HG03108 (cell line): ENCODE measurements around the gene SERPINF2.
"Not testable (repeated sequence)": the region's sequence is repeated elsewhere in the genome, so short reads cannot be mapped to it uniquely, and the experiment has no call there.

Experiments used
- ATAC-seq: cut with Tn5 transposase; IDR thresholded peaks from one replicate; pipeline ENCODE4 v1.9.1; 2021; ENCODE audit warnings: moderate library complexity; ENCODE audit not compliant: unreplicated experiment

Gene SERPINF2

DNA sequence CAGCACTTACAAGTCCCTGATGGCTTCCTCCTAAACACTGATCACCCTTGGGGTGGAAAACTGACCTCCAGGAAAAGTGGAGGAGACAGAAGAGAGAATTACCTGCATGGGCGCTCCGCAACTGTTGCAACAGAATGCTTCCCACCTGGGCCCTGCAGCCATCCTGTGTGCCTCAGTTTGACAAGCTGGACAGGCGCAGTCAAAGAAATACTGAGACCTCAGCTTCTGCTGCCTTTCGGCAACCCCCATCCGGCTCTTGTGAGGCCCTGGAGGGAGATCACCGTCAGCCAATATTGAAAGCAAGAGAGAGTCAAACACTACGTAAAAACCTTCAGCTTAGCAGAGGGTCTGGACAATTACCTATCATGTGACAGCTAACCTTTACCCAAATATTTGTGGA is 44.0 kb downstream of the SERPINF2 start:
- ATAC-seq, result no peak

DNA sequence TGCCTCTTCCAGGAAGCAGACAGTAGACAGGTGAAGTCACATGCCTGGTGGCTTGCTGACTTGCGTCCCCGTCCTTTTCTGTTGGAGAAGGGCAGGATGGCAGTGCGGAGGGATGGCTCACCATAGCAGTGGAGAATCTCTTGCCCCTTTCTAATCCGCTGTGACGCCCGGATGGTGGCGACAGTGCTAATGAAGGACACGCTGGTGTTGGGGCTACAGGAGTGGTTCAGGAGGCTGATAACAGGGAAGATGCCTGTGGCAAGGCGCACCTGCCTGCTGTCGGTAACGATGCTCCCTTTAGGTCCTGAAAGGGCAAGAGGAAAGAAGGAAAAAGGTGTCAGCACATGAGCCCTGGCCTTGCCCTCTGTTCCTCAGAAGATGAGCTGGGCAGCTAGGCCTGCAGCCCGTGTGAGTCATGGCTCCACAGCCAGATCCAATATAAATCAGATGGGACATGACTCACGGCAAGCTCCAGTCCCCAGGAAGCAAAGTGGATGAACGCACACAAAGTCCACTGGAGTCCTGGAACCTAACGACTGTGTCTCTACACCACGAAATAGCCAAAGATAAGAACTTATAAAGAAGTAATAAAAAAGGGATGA is 44.7 kb downstream of the SERPINF2 start:
- ATAC-seq, result no peak

DNA sequence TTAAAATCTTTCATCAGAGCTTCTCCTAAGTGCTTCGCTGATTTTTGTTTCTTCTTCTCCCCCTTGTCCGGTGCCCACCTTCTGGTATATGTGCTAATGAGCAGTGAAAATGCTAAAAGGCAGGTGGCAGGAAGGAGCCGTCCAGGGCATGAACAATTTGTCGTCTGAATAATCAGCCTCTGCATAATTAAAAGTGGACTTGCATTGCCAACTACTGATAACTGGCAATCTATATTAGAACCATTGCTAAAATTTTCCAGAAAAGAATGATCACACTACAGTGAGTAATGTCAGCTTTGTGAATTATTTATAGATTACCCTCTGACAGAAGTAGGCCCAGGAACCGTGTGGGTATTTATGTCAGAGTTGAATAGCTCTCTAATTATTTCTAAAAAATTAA is 47.3 kb downstream of the SERPINF2 start:
- no peak for ATAC-seq

DNA sequence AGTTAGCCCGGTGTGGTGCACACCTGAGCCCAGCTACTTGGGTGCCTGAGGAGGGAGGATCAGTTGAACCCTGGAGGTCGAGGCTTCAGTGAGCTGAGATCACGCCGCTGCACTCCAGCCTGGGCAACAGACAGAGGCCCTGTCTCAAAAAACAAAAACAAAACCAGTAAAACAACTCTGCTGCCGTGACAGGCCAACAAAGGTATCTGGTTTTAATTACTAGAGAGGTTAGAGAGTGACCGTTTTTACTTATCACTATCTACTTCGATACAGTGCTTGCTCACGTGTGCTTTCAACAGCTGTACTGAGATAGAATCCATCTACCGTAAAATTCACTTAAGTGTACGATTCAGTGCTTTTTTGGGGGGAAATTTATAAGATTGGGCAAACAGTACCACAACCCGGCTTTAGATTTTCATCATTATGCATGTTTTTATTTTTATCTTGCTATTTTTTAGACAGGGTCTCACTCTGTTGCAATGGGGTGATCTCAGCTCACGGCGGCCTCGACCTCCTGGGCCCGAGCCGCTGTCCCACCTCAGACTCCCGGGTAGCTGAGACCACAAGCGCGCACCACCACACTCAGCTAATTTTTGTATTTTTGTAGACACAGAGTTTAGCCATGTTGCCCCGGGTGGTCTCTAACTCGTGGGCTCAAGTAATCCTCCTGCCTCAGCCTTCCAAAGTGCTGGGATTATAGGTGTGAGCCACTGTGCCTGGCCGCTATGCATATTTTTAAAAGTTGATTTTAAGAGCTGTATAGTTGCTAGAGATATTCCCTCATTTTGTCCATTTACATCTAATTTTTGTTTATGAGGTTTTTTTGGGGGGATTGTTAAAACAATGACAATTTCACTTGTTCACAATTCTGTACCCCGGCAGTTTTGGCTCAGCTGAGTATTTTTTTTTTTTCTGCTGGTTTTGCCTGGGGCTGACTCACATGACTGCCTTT is 50.1 kb downstream of the SERPINF2 start:
- ATAC-seq, result no peak

DNA sequence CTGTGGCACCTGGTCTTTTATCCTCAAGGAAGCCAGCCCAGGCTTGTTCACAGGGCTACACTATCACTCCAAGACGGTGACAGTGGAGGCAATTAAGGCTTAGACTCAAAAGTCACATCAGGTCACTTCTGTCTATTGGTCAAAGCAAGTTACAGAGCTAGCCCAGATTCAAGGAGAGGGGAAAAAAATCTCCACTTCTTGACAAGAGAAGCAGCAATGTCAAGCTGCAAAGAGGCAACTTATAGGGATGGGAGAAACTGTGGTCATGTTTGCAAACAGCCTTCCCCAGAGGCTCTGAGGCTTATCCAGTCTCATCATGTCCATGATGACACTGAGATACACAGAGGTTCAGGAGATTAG is 50.8 kb downstream of the SERPINF2 start:
- ATAC-seq, result no peak

DNA sequence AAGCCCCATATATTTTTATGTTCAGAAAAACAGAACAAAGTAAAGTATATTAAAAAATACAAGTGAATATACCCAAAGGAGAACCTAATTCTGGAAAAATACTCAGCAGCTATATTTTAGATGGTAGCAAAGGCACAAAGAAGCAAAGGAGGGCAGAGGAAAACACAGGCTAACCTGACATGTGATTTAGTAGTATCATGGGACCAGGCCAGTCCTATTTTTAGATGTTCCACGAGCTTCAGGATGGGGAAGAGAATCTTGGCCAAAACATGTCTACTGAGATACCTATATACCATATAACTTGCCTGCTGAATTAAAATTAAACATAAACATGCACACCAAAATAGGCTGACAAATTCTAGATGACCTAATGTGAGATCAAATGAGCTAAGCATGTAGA is 54.1 kb downstream of the SERPINF2 start:
- no peak for ATAC-seq

DNA sequence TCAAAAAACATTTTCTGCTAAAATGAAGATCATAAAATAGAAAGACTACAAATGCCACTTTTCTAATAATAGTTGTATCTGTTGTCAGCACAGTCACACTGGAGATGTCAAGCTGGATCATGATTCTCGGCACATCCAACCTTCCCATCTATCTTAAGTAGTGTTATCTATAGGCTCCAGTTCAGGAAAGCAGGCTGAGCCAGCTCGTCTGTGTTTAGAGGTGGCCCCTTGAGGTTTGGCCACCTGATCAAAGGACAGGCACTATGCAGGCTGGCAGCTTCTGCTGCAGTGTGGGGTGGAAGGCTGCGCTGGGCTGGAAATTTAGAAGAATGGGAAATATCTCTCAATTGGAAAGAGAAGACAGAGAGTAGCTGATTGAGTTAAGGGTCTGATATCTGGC is 54.7 kb downstream of the SERPINF2 start:
- no peak for ATAC-seq

DNA sequence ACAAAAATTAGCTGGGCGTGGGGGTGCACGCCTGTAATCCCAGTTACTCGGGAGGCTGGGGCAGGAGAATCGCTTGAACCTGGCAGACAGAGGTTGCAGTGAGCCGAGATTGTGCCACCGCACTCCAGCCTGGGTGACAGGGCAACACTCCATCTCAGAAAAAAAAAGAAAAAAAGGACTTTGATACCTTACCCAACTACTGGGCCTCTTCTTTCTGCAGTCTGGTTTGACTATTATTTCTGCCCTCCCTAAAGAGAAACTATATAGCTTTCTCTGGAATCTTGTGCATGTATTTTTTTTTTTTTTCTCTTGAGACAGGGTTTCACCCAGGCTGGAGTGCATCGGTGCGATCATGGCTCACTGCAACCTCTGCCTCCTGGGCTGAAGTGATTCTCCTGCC is 55.2 kb downstream of the SERPINF2 start:
- ATAC-seq, result not testable (repeated sequence)

DNA sequence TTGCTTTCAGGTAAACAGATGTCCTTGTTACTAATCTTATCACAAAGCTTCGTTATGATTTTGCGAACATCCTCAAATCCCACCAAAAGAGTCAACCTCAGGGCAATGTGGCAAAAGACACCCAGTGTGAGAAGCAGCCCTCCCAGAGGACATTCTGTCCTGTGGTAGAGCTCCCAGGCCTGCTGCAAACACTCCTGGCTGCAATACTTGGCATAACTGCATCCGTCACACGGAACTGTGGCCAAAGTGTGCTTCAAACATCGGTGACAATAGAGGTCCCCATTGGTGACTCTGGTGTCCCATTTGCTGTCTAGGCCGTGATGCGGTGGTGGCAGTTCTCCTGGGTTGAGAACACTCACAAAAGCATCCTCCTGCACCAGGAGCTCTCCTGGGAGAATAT is 57.6 kb downstream of the SERPINF2 start:
- ATAC-seq, result no peak

DNA sequence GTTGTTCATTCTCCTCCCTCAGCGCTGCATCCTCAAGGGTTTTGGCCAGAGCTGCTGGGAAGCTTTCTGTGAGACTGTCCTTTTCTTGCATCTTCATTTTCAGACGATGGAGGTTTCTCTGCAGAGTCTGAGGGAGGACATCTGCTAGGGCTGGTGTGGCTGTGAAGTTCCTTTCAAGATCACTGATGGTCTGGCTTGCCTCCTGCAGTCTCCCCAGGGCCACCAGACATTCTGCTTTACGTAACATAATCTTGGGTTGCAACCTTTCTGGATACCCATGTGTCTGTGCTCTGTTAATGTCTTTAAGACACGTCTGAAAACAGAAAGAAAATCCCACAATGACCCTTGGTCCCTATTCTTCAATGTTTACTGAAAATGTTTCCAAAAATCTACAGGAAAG is 58.0 kb downstream of the SERPINF2 start:
- no peak for ATAC-seq

DNA sequence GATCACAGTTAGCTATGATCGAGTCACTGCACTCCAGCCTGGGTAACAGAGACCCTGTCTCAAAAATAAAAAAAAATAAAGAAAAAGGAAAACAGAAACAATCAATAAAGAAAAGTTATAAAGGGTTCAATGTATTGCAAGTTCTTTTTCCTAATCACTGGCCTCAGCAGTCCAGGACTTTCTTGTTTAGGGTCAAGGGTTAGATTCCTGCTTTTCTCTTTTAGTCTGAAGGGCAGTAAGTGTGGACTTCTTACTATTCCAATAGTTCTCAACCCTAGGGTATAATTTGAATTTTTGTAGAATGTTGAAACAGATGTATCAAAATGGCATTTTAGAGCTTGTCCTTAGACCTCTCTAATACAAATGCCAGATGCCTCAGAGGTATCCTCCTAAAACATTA is 59.8 kb downstream of the SERPINF2 start:
- no peak for ATAC-seq

DNA sequence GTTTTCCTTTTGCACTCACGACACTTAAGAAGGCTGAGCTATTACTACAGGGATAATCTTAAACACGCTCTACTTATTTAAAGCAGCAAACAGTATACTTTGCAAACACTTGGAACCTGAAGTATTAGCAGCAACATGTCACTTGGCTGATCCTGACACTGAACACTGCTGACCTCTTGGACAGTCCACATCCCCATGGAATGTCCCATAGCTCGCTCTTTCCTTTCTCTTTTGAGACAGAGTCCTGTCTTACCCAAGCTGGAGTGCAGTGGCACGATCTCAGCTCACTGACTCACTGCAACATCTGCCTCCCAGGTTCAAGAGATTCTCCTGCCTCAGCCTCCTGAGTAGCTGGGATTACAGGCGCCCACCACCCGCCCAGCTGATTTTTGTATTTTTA is 60.6 kb downstream of the SERPINF2 start:
- no peak for ATAC-seq
